MM.1S (cell line): ENCODE results near the gene PEX19.

ENCODE experiments used
- DNase-seq: peaks from one replicate; pipeline ENCODE4 v3.0.0-alpha.2; 2015
- H2AFZ ChIP-seq: fragments of 300-600 bp; sonication (generic); 2 replicates; pipeline ENCODE4 v1.6.0; 2016; ENCODE audit warnings: antibody characterized with exemption, low read length
- H3F3A ChIP-seq: fragments of 300-600 bp; sonication (generic); 2 replicates; pipeline ENCODE4 v1.6.1; 2016; ENCODE audit warnings: mild to moderate bottlenecking, antibody characterized with exemption, low read length, moderate library complexity, mixed read lengths; ENCODE audit not compliant: insufficient read depth
- H3K27ac ChIP-seq: fragments of 300-600 bp; sonication (generic); 2 replicates; pipeline ENCODE4 v1.5.1; 2016; ENCODE audit warnings: mild to moderate bottlenecking, low read length
- H3K27me3 ChIP-seq: fragments of 300-600 bp; sonication (generic); replicated peaks from 2 replicates; pipeline ENCODE4 v1.6.0; 2016; ENCODE audit warnings: low read length; ENCODE audit not compliant: insufficient read depth
- H3K36me3 ChIP-seq: fragments of 300-600 bp; sonication (generic); replicated peaks from 2 replicates; pipeline ENCODE4 v1.6.1; 2016; ENCODE audit warnings: mild to moderate bottlenecking, low read length, mixed read lengths; ENCODE audit not compliant: insufficient read depth
- H3K4me1 ChIP-seq: fragments of 300-600 bp; sonication (generic); 2 replicates; pipeline ENCODE4 v1.6.1; 2016; ENCODE audit warnings: low read length, mixed read lengths
- H3K4me2 ChIP-seq: fragments of 300-600 bp; sonication (generic); 2 replicates; pipeline ENCODE4 v1.6.0; 2016; ENCODE audit warnings: low read depth, low read length
- H3K4me3 ChIP-seq: fragments of 300-600 bp; sonication (generic); 2 replicates; pipeline ENCODE4 v1.5.1; 2016; ENCODE audit warnings: low read length, mixed read lengths
- H3K79me2 ChIP-seq: fragments of 300-600 bp; sonication (generic); 2 replicates; pipeline ENCODE4 v1.6.1; 2016; ENCODE audit warnings: mixed run types, low read length, mixed read lengths
- H3K9ac ChIP-seq: fragments of 300-600 bp; sonication (generic); 2 replicates; pipeline ENCODE4 v1.6.1; 2016; ENCODE audit warnings: low read length, mixed read lengths
- H3K9me2 ChIP-seq: fragments of 300-600 bp; sonication (generic); replicated peaks from 2 replicates; pipeline ENCODE4 v1.6.1; 2016; ENCODE audit warnings: mild to moderate bottlenecking, low read length, mixed read lengths; ENCODE audit not compliant: insufficient read depth
- H3K9me3 ChIP-seq: fragments of 300-600 bp; sonication (generic); replicated peaks from 2 replicates; pipeline ENCODE4 v1.6.1; 2016; ENCODE audit warnings: mild to moderate bottlenecking, low read length, mixed read lengths; ENCODE audit not compliant: insufficient read depth
- H4K20me1 ChIP-seq: fragments of 300-600 bp; sonication (generic); 2 replicates; pipeline ENCODE4 v1.6.1; 2016; ENCODE audit warnings: mild to moderate bottlenecking, low read length, moderate library complexity, mixed read lengths; ENCODE audit not compliant: insufficient read depth
- EZH2 ChIP-seq: fragments of 300-600 bp; sonication (generic); optimal IDR thresholded peaks from 2 replicates; pipeline ENCODE3; 2017; ENCODE audit warnings: low read depth, mild to moderate bottlenecking, antibody characterized with exemption, low read length, mixed read lengths
- EZH2phosphoT487 ChIP-seq: fragments of 300-600 bp; sonication (generic); IDR thresholded peaks from 2 replicates; pipeline ENCODE4 v1.6.1; 2018; ENCODE audit warnings: antibody characterized with exemption, low read length
- TF ChIP-seq, protein P1 (sequence below): fragments of 300-600 bp; sonication (generic); IDR thresholded peaks from 2 replicates; pipeline ENCODE4 v1.5.1; 2016; ENCODE audit warnings: antibody characterized with exemption, low read length, mixed read lengths

PEX19 gene

DNA sequence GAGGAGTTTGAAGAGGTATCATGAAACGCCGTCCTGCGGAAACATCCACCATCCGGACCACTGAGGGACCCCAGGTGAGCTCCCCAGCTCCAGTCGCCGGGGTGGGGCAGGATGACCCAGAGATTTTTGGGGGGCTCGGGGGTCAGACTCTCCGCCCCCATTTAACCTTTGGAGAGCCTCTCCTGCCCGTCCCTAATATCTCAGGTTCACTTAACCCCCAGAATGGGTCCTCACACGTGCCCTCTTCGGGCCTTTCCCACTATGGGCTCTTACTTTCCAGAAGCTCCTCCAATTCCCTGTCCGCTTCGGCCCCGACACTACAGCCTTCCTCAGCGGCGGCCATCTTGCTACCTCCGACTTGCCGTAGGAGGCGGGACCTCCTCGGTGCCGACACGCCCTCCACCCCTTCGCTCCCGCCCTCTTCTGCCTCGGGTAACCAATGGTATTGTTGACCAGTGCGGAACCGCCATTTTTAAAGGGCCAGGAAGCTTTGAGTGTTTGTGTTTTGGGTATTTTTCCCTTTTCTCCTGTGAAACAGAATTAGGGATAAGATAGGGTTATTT is at the start of gene PEX19:
Gene PEX19, minus strand, starts transcription at position 352 of the 563 bp plus-strand sequence. Its CDS starts 9 bp downstream, at position 343.
- H2AFZ ChIP-seq, result peak within 1 kb of the TSS; percentile 64
- H3K36me3 ChIP-seq, result peaks cover 4% of the 10 kb centered on the region; the same call in 1 of the 2 replicates

DNA sequence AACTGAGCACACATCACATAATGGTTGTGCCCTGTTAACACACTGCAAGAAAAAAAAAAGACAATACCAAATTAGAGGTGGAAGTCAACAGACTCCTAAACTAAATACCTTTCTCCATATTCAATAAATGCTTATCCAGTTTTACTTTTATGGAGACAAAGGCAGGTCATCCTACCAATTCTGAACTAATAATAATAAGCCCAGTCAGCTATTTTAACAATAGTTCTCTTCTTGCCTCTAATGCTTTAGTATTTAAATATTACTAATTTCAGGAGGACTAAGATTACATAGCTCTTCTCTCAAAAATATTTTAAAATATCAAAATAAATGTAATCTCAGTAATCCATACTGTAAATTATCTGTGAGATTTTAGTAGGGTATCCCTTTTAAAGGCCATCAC is 47.6 kb upstream of the PEX19 start:
- Histone ChIP-seq H4K20me1 (no peaks in the 10 kb centered on the region), H3K79me2 (0 out of 2 replicates have a peak, but pooled peaks cover 16% of the 10 kb centered on the region), H2AFZ (no peak overlapping the region), H3K36me3 (peaks cover 25% of the 10 kb centered on the region; the same call in 1 of the 2 replicates), H3K4me3 (no peak overlapping the region), H3K4me1 (no peaks in the 10 kb centered on the region), H3K4me2 (no peak overlapping the region), H3K9me3 (no peaks in the 10 kb centered on the region), H3K27me3 (no peaks in the 10 kb centered on the region), H3K9ac (no peak overlapping the region), H3K27ac (no peak overlapping the region), H3K9me2 (no peaks in the 10 kb centered on the region), H3F3A (no peaks in the 10 kb centered on the region)
- TF ChIP-seq EZH2phosphoT487 (no peak), EZH2 (no peak)
- TF ChIP-seq, protein P1, sequence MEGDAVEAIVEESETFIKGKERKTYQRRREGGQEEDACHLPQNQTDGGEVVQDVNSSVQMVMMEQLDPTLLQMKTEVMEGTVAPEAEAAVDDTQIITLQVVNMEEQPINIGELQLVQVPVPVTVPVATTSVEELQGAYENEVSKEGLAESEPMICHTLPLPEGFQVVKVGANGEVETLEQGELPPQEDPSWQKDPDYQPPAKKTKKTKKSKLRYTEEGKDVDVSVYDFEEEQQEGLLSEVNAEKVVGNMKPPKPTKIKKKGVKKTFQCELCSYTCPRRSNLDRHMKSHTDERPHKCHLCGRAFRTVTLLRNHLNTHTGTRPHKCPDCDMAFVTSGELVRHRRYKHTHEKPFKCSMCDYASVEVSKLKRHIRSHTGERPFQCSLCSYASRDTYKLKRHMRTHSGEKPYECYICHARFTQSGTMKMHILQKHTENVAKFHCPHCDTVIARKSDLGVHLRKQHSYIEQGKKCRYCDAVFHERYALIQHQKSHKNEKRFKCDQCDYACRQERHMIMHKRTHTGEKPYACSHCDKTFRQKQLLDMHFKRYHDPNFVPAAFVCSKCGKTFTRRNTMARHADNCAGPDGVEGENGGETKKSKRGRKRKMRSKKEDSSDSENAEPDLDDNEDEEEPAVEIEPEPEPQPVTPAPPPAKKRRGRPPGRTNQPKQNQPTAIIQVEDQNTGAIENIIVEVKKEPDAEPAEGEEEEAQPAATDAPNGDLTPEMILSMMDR, result no peak
- DNase-seq, result no peak

More for the DNA sequence above, at the start of gene PEX19:
- H3K79me2 ChIP-seq, result peaks cover 25% of the 10 kb centered on the region
- H3F3A ChIP-seq, result peaks cover 13% of the 10 kb centered on the region; the same call in 1 of the 2 replicates
- no peaks in the 10 kb centered on the region for H3K27me3 ChIP-seq
- peaks cover 4% of the 10 kb centered on the region; the same call in 1 of the 2 replicates for H3K4me1 ChIP-seq
- peak within 1 kb of the TSS; percentile 13; the same call in 1 of the 2 replicates for H3K27ac ChIP-seq
- peak; percentile 95 for DNase-seq
- H3K4me2 ChIP-seq, result peak within 1 kb of the TSS; percentile 81
- H3K9me3 ChIP-seq, result no peaks in the 10 kb centered on the region
- TF ChIP-seq EZH2phosphoT487, result no peak
- TF ChIP-seq, protein P1, result no peak
- no peak for TF ChIP-seq EZH2
- peak within 1 kb of the TSS; percentile 69 for H3K9ac ChIP-seq
- no peaks in the 10 kb centered on the region for H4K20me1 ChIP-seq
- H3K9me2 ChIP-seq, result no peaks in the 10 kb centered on the region
- peak within 1 kb of the TSS; percentile 68 for H3K4me3 ChIP-seq

DNA sequence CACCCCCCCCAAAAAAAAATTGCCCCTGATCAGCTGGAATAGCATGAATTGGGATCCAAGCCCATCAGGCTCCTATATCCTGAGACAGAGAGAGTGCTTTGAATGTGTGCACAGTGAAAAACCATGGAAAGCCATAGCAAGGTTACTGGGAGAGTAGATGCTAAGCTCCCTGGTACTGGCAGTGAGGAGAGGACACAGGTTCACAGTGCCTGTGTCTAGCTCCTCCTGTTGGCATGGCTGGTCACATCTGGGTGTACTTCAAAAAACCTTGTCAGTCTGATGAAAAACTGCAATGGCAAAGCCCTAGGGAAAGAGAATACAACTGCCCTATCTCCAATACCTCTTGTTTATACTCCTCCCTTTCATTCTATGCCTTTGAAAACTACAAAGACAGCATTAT is 45.2 kb upstream of the PEX19 start:
- Histone ChIP-seq H3K4me3 (no peak overlapping the region), H3K4me2 (no peak overlapping the region), H3K27me3 (no peaks in the 10 kb centered on the region), H3F3A (no peaks in the 10 kb centered on the region), H3K79me2 (0 out of 2 replicates have a peak, but pooled peaks cover 10% of the 10 kb centered on the region), H3K36me3 (peaks cover 33% of the 10 kb centered on the region; the same call in 1 of the 2 replicates), H3K9me2 (no peaks in the 10 kb centered on the region), H3K9ac (no peak overlapping the region), H3K9me3 (no peaks in the 10 kb centered on the region), H3K27ac (no peak overlapping the region), H2AFZ (no peak overlapping the region), H3K4me1 (no peaks in the 10 kb centered on the region), H4K20me1 (no peaks in the 10 kb centered on the region)
- no peak for TF ChIP-seq EZH2
- TF ChIP-seq, protein P1, result no peak
- no peak for TF ChIP-seq EZH2phosphoT487
- DNase-seq, result no peak
